Measurements from ENCODE around the gene MGAT3.

The MGAT3 gene

DNA sequence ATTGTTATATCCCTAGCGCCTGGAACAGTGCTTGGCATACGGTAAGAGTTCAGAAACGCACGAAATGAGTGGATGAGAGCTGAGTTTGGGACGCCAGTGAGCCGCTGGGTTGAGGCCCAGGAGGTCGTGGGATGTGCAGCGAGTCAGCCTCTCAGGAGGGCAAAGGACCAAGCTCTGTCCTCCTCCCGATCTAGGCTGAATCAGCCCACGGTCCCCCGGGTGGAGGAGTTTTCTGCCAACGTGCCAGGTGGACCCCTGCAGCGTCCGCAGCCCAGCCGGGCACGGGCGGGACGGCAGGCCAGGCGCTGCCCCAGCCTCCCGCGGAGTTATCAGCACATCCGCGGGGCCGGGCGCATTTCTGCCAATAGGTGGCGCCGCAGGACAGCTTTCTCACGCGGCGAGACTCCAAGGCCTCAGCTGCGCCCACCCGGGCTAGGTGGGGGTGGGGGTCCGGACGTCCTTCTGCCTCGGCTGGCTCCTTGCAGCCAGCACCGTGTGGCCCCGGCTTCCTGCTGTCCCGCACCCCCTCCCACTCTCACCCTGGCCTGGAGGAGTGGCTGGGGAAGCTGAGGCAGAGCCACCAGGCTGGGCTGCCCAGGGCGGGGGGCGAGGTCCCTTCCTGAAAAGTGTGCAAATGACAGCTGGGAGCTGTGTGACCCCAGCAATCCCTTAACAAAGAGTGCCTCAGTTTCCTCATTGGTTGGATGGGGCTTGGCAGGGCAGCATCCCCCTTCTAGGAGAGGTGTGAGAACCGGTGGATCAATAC lies 78.0 kb downstream of the MGAT3 start:
- DNase-seq, result peak; percentile 57

DNA sequence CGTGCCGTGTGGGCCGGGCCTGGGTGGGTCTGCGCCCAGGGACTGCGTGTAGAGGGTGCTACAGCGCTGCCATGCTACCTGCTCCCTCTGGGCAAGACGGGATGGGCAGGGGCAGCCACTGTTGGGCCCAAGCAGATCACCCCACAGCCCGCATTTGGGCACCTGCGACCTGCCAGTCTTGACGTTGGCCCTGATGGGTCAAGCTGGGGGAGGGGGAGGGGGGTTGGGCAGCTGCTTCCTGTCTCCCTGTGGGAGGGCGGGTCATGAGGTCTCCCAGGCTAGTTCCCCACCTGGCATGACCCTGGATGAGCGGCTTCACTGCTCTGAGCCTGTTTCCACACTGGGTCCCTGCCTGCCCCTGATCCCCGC lies 78.5 kb downstream of the MGAT3 start:
- no peak for DNase-seq

DNA sequence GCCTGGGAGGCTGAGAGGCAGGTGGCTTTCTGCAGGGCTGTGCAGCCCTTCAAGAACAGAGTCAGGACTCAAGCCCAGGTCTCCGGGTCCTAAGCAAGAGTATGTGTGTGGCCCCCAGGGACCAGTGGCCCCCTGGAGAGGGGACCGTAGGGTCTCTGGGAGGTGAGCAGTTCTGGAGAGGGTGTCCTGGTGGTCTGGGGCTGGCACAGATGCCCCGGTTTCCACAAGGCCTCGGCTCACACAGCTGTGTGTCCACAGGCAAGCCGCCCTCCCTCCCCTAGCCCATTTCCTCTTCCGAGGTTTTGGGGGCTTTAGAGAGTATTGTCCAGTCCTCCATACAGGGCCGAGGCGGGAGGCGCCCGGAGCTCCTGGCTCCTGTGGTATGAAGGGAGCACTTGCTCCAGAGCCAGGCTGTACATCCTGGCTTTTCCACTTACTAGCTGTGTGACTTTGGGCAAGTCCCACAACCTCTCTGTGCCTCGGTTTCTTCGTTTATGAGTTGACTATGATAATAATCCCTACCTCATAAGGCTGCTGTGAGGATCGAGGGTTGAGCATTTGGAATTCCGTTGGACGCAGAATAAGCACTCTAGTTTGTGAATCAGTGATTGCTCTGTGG lies 79.1 kb downstream of the MGAT3 start:
- DNase-seq, result no peak

DNA sequence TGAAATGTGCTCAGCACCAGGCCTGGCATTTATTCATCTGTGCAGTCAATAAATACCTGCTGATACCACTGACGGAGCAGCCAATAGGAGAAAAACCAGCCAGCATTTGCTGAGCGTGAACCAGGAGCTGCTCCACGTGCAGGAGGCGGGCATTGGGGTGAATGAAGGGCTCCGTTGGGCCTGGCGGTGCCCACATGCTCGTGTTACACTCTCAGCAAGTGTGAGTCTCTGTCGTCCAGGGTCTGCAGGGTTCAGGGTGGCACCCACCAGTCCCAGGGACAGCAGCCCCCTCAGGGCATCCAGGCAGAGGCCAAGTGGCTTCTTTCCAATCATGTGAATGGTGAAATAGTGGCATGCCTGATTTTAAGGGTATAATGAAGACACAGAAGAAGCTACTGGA lies 79.9 kb downstream of the MGAT3 start:
- DNase-seq, result no peak

DNA sequence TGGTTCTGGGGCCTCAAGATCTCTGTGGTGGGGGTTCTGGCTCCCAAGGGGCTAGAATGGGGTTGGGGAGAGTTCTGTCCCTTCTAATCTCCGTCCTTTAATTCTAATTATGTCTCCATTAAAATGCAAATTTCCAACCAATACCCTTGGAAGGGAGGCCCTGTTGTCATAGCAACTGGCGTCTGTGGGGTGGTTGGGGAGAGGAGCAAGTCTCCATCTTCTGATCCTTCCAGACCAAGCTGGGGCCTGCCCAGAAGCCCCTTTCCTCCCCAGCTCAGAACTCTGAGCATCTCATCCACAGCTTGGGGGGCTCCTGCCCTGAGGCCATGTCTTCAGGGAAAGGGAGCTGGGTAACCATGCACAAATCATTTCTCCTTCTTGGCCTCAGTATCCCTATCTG lies 81.2 kb downstream of the MGAT3 start:
- DNase-seq, result no peak

Data from activated gamma-delta T cell (primary cell).